Stimulated activated CD8-positive, alpha-beta memory T cell treated with anti-CD3 and anti-CD28 coated beads, Interleukin-4, amount 100 ng/mL, for 4 hours (primary cell): Measurements from ENCODE around the gene FAM120A.

ENCODE experiments used
- DNase-seq, 2 donors: peaks; one replicate each; pipeline ENCODE4 v3.0.0-alpha.2; 2020; ENCODE audit warnings: low read depth in 2 of 2, low spot score in 1 of 2

FAM120A gene

GRCh38 chr9:93467462-93467861 is 16.0 kb downstream of the FAM120A start:
- no peak for DNase-seq

- no peak for DNase-seq
Measured at GRCh38 chr9:93468763-93469456, 17.4 kb downstream of the FAM120A start.

- DNase-seq, result no peak
Measured at GRCh38 chr9:93470391-93470790, 18.9 kb downstream of the FAM120A start.

GRCh38 chr9:93471124-93471523 is 19.6 kb downstream of the FAM120A start:
- DNase-seq, result no peak

GRCh38 chr9:93473411-93473810 is 21.9 kb downstream of the FAM120A start:
- no peak for DNase-seq

GRCh38 chr9:93475108-93475507 is 23.6 kb downstream of the FAM120A start:
- DNase-seq, result no peak

GRCh38 chr9:93475856-93476255 is 24.4 kb downstream of the FAM120A start:
- DNase-seq, result no peak

GRCh38 chr9:93476924-93477323 is 25.4 kb downstream of the FAM120A start:
- no peak for DNase-seq

- no peak for DNase-seq
Measured at GRCh38 chr9:93477397-93477796, 25.9 kb downstream of the FAM120A start.

- no peak for DNase-seq
Measured at GRCh38 chr9:93479726-93480125, 28.2 kb downstream of the FAM120A start.

GRCh38 chr9:93480262-93480661 is 28.8 kb downstream of the FAM120A start:
- DNase-seq, result no peak

GRCh38 chr9:93480728-93481324 is 29.3 kb downstream of the FAM120A start:
- no peak for DNase-seq

- no peak for DNase-seq
Measured at GRCh38 chr9:93483497-93483896, 32.0 kb downstream of the FAM120A start.

- no peak for DNase-seq
Measured at GRCh38 chr9:93486268-93486667, 34.8 kb downstream of the FAM120A start.

- no peak for DNase-seq
Measured at GRCh38 chr9:93488244-93488643, 36.8 kb downstream of the FAM120A start.

GRCh38 chr9:93491593-93492232 is 40.2 kb downstream of the FAM120A start:
- DNase-seq, result no peak

GRCh38 chr9:93492327-93492726 is 40.8 kb downstream of the FAM120A start:
- no peak for DNase-seq

GRCh38 chr9:93493949-93494348 is 42.5 kb downstream of the FAM120A start:
- DNase-seq, result no peak

GRCh38 chr9:93496285-93496684 is 44.8 kb downstream of the FAM120A start:
- no peak for DNase-seq

GRCh38 chr9:93500571-93501298 is 49.2 kb downstream of the FAM120A start:
- no peak for DNase-seq

- no peak for DNase-seq
Measured at GRCh38 chr9:93501406-93501805, 49.9 kb downstream of the FAM120A start.

GRCh38 chr9:93503381-93503780 is 51.9 kb downstream of the FAM120A start:
- DNase-seq, result no peak
